A673 (cell line): Measurements from ENCODE around the gene SPTA1. TPM values are rescaled to one million over a fixed set of nuclear protein-coding genes. Genes with fewer than 3 reads are reported as not detected.

Experiments used
- BruUV-seq: library from RNA; stranded (reverse); fragments of 400-500 nt; replicated peaks from 2 replicates; lab custom pipeline; 2021; lab: Mats Ljungman, UMichigan
- CTCF ChIA-PET: fragments of 300-600 bp; sonication (Branson Sonifier 250); formaldehyde crosslinking; loops from one replicate; lab custom pipeline; 2022; ENCODE audit warnings: antibody characterized with exemption; lab: Charles Lee
- POLR2A ChIA-PET: fragments of 300-600 bp; sonication (Branson Sonifier 250); formaldehyde crosslinking; loops from one replicate; lab custom pipeline; 2022; ENCODE audit warnings: antibody characterized with exemption; ENCODE audit not compliant: low non-redundant PET; lab: Charles Lee
- DNase-seq: peaks from one replicate; pipeline ENCODE4 v3.0.0-alpha.2; 2015; ENCODE audit warnings: low spot score
- H3K27ac ChIP-seq: fragments of 200-600 bp; sonication (generic); 2 replicates; pipeline ENCODE4 v1.5.1; 2016; ENCODE audit warnings: mixed run types, low read depth, mild to moderate bottlenecking, mixed read lengths, antibody characterized with exemption, low read length; ENCODE audit not compliant: poor library complexity, severe bottlenecking
- H3K27me3 ChIP-seq: fragments of 200-600 bp; sonication (generic); replicated peaks from 2 replicates; pipeline ENCODE4 v1.6.1; 2017; ENCODE audit warnings: mixed run types, low read depth, mild to moderate bottlenecking, mixed read lengths, antibody characterized with exemption, low read length; ENCODE audit not compliant: insufficient read depth, poor library complexity
- H3K36me3 ChIP-seq: fragments of 200-600 bp; sonication (generic); 2 replicates; pipeline ENCODE4 v1.6.1; 2016; ENCODE audit warnings: mixed run types, mild to moderate bottlenecking, mixed read lengths, antibody characterized with exemption, low read length; ENCODE audit not compliant: insufficient read depth, poor library complexity, severe bottlenecking
- H3K4me1 ChIP-seq: fragments of 200-600 bp; sonication (generic); 2 replicates; pipeline ENCODE4 v1.6.1; 2017; ENCODE audit warnings: mixed run types, mild to moderate bottlenecking, mixed read lengths, antibody characterized with exemption, low read length; ENCODE audit not compliant: insufficient read depth, poor library complexity, severe bottlenecking
- H3K4me3 ChIP-seq: fragments of 200-600 bp; sonication (generic); 2 replicates; pipeline ENCODE4 v1.5.1; 2016; ENCODE audit warnings: low read depth, mixed run types, mild to moderate bottlenecking, mixed read lengths, low read length; ENCODE audit not compliant: poor library complexity, severe bottlenecking
- H3K9me3 ChIP-seq: fragments of 200-600 bp; sonication (generic); 2 replicates; pipeline ENCODE4 v1.6.1; 2016; ENCODE audit warnings: mixed run types, low read depth, mild to moderate bottlenecking, mixed read lengths, antibody characterized with exemption, low read length; ENCODE audit not compliant: poor library complexity, severe bottlenecking
- EZH2 ChIP-seq: fragments of 200-600 bp; sonication (generic); IDR thresholded peaks from 2 replicates; pipeline ENCODE4 v1.6.1; 2017; ENCODE audit warnings: borderline replicate concordance, low read depth, mild to moderate bottlenecking, mixed read lengths, antibody characterized with exemption, low read length; ENCODE audit not compliant: poor library complexity, severe bottlenecking
- intact Hi-C: fragments of 100-400 bp; cut with micrococcal nuclease; formaldehyde crosslinking; loops from one replicate; pipeline ENCODE4 v1.10.0; 2022; ENCODE audit not compliant: unreplicated experiment
- total RNA-seq: library from RNA; stranded (reverse); gene quantifications from 2 replicates; pipeline ENCODE4 v1.2.3, GENCODE V29; 2021
- TF ChIP-seq, protein P1 (sequence below): fragments of 300-800, 200-600 bp; sonication (generic); conservative IDR thresholded peaks from 2 replicates; pipeline ENCODE4 v1.5.1; 2017; ENCODE audit warnings: low read depth, mild to moderate bottlenecking, antibody characterized with exemption, low read length, moderate library complexity, mixed read lengths

The SPTA1 gene
- total RNA-seq, 1 experiment from 2014 or later: not detected

DNA sequence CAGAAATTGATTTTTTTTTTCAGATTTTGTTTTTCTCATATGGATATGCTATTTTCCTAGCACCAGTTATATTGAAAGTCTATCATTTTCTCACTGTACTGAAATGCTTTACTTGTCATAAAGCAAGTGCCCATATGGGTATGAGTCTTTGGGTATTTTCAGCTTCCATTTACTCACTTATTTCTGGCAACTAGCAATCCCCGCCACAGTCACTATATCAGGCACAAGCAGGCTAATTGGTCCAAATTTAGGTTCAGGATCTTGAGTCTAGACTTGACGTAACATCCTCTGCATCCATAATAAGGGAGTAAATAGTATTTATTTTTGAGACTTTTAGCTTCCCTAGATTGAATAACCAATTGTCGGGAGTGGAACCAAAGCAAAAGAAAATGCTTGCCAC lies 109.0 kb downstream of the SPTA1 start:
- POLR2A ChIA-PET: interaction anchor here (0.5 kb wide), 1 partner anchor 1228 kb away, joined by 3 read pairs; no protein-coding TSS in a partner anchor
- TF ChIP-seq, protein P1, sequence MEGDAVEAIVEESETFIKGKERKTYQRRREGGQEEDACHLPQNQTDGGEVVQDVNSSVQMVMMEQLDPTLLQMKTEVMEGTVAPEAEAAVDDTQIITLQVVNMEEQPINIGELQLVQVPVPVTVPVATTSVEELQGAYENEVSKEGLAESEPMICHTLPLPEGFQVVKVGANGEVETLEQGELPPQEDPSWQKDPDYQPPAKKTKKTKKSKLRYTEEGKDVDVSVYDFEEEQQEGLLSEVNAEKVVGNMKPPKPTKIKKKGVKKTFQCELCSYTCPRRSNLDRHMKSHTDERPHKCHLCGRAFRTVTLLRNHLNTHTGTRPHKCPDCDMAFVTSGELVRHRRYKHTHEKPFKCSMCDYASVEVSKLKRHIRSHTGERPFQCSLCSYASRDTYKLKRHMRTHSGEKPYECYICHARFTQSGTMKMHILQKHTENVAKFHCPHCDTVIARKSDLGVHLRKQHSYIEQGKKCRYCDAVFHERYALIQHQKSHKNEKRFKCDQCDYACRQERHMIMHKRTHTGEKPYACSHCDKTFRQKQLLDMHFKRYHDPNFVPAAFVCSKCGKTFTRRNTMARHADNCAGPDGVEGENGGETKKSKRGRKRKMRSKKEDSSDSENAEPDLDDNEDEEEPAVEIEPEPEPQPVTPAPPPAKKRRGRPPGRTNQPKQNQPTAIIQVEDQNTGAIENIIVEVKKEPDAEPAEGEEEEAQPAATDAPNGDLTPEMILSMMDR: no peak
- Histone ChIP-seq H3K4me1 (no peaks in the 10 kb centered on the region), H3K4me3 (no peak overlapping the region), H3K27ac (no peak overlapping the region), H3K27me3 (no peaks in the 10 kb centered on the region), H3K9me3 (no peaks in the 10 kb centered on the region), H3K36me3 (no peaks in the 10 kb centered on the region)
- DNase-seq: no peak
- no TSS peak for BruUV-seq
- CTCF ChIA-PET: no interaction called here
- intact Hi-C loops: no loop called here

DNA sequence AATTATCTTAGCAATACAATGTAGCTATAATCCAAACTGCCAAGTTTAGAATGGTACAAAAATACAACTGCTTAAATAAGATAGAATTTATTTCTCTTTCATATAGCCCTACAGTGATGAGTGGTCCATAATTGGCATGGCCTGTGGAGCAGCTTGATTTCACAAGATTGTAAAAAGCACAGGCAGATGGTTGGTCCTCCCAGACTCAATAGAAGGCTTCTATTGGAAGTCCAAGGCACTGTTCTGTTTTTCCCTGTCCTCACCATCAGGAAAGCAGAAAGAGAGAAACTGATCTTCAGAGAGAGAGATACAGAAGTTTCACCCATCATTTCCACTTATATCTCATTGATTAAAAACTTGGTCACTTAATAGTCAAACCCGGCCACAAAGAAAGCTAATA lies 114.3 kb downstream of the SPTA1 start:
- Histone ChIP-seq H3K4me3 (no peak overlapping the region), H3K27me3 (peaks cover 6% of the 10 kb centered on the region), H3K4me1 (no peaks in the 10 kb centered on the region), H3K9me3 (no peaks in the 10 kb centered on the region), H3K27ac (no peak overlapping the region), H3K36me3 (no peaks in the 10 kb centered on the region)
- no TSS peak for BruUV-seq
- intact Hi-C loops: no loop called here
- CTCF ChIA-PET: no interaction called here
- no peak for DNase-seq
- POLR2A ChIA-PET: no interaction called here
- TF ChIP-seq EZH2: no peak
- TF ChIP-seq, protein P1: no peak

DNA sequence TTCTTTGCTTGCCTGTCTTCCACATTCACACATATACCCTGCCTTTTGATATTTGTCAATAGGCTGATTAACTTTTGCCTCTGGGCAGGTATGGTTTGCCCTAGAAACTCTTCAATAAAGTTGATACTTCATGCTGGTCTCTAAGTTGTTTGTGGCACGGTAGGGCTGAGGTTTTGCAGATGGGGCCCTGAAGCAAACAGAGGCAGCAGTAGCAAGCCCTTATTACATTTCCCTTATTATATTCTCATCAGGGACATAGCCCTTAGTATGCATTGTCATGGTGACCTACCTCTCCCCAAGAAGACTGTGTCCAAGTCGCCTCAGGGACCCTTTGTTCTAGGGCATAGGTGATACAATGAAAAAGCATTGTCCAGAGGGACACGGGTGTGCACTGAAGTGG lies 116.0 kb downstream of the SPTA1 start, which contains the start of gene OR6P1:
Gene OR6P1 (minus strand): TSS at position 101 of the 400 bp plus-strand sequence. CDS start 6,976 bp downstream, outside the sequence.
- H3K4me1 ChIP-seq: no peaks in the 10 kb centered on the region
- peaks cover 6% of the 10 kb centered on the region for H3K27me3 ChIP-seq
- intact Hi-C loops: no loop called here
- no peak within 1 kb of the TSS for H3K4me3 ChIP-seq
- no peak within 1 kb of the TSS for H3K27ac ChIP-seq
- no TSS peak for BruUV-seq
- H3K9me3 ChIP-seq: no peaks in the 10 kb centered on the region
- no peaks in the 10 kb centered on the region for H3K36me3 ChIP-seq
- ChIA-PET POLR2A (no interaction called here), CTCF (no interaction called here)
- no peak for DNase-seq
- no peak for TF ChIP-seq EZH2

GRCh38 chr1:158564608-158565007 lies 121.9 kb downstream of the SPTA1 start:
- POLR2A ChIA-PET: no interaction called here
- CTCF ChIA-PET: no interaction called here

More at GRCh38 chr1:158564608-158565007, 121.9 kb downstream of the SPTA1 start:
- intact Hi-C loops: no loop called here
- Histone ChIP-seq H3K4me3 (no peak overlapping the region), H3K27ac (no peak overlapping the region), H3K4me1 (no peaks in the 10 kb centered on the region), H3K27me3 (peaks cover 5% of the 10 kb centered on the region), H3K9me3 (no peaks in the 10 kb centered on the region), H3K36me3 (no peaks in the 10 kb centered on the region)
- TF ChIP-seq, protein P1: no peak
- TF ChIP-seq EZH2: no peak
- no peak for DNase-seq
- BruUV-seq: no TSS peak
